Muscle layer of duodenum (tissue), 2 donors: Measurements from ENCODE around the gene CLK4.

Source experiments
- H3K27ac ChIP-seq: one replicate; pipeline ENCODE4 v1.7.0; 2013; ENCODE audit warnings: mild to moderate bottlenecking, low read length
- H3K27me3 ChIP-seq: one replicate; pipeline ENCODE4 v1.7.0; 2013; ENCODE audit warnings: low read depth, mild to moderate bottlenecking, control low read depth, low read length
- H3K36me3 ChIP-seq, 2 donors: one replicate each; pipeline ENCODE4 v1.7.0; 2013; ENCODE audit warnings: low read length in 2 of 2, control low read depth in 1 of 2, mild to moderate bottlenecking in 1 of 2; ENCODE audit not compliant: insufficient read depth in 2 of 2, control insufficient read depth in 1 of 2
- H3K4me1 ChIP-seq, 2 donors: one replicate each; pipeline ENCODE4 v1.7.0; 2013; ENCODE audit warnings: low read length in 2 of 2, mild to moderate bottlenecking in 2 of 2, control low read depth in 1 of 2, moderate library complexity in 1 of 2; ENCODE audit not compliant: insufficient read depth in 2 of 2, control insufficient read depth in 1 of 2
- H3K4me3 ChIP-seq, 2 donors: one replicate each; pipeline ENCODE4 v1.7.0; 2013; ENCODE audit warnings: low read length in 2 of 2, low read depth in 1 of 2, mild to moderate bottlenecking in 1 of 2
- H3K9me3 ChIP-seq, 2 donors: one replicate each; pipeline ENCODE4 v1.7.0; 2013; ENCODE audit warnings: low read length in 2 of 2, control low read depth in 1 of 2, mild to moderate bottlenecking in 1 of 2; ENCODE audit not compliant: control insufficient read depth in 1 of 2
- donor health status: healthy.

CLK4 gene

DNA sequence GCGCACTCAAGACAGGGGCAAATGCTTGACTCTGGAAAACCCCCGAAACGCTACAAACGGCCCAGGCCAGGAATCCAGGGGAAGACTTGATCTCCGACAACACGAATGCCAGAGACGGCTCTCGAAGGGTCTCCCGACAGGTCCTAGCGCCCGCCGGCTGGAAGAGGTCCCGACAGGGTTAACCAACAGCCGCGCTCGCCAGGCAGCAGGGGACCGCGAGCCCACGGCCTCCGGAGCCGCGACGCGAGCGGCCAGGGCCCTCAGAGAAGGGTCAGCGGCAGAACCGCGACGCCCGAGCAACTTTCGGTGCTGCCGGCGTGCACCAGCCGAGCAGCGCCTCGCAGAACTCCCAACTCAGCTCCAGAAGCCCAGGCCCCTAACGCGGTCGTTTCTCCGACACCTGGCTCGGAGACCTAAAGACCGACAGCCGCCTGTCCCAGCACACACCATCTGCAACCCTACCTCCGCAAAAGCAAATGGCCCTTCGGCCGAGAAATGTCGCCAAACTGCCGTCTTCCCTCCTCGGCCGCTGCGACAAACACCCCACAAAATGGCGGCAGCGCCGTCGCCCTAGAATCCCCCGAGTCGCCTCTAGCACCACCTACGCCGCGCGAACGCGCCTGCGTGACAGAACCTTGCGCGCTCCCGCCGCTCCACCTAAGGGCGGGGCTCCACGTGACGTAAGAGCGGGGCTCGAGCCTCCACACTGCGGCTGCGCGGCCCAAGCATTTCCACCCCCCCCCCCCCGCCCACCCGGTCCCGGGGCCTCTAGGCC is at the start of gene CLK4:
Gene CLK4 (minus strand): TSS at position 567 of the 775 bp plus-strand sequence. CDS start 3,634 bp downstream, outside the sequence.
- peak within 1 kb of the TSS; percentile 96 to 97 for H3K4me3 ChIP-seq
- H3K27ac ChIP-seq: peak within 1 kb of the TSS; percentile 92
- H3K36me3 ChIP-seq: peaks cover 12% of the 10 kb centered on the region in 2 donors
- H3K9me3 ChIP-seq: no peaks in the 10 kb centered on the region
- no peaks in the 10 kb centered on the region for H3K27me3 ChIP-seq
- H3K4me1 ChIP-seq: peaks cover 9 to 28% of the 10 kb centered on the region in 2 donors

DNA sequence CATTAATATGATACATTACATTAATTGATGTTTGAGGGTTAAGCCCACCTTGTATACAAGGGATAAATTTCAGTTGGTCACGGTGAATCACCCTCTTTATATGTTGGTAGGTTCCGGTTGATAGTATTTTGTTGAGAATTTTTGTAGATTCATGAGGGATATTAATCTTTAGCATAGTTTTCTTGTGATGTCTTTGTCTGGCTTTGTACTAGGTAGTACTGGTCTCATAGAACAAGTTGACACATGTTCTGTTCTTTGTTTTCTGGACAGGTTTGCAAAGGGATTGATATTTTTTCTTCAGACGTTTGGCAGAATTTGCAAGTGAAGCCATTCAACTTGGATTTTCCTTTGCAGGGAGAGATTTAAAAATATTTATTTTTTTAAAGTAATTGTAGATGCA is 49.1 kb upstream of the CLK4 start:
- no peak overlapping the region for H3K4me3 ChIP-seq
- no peaks in the 10 kb centered on the region for H3K9me3 ChIP-seq
- H3K4me1 ChIP-seq: no peaks in the 10 kb centered on the region
- H3K27ac ChIP-seq: no peak overlapping the region
- no peaks in the 10 kb centered on the region for H3K36me3 ChIP-seq
- H3K27me3 ChIP-seq: no peaks in the 10 kb centered on the region

DNA sequence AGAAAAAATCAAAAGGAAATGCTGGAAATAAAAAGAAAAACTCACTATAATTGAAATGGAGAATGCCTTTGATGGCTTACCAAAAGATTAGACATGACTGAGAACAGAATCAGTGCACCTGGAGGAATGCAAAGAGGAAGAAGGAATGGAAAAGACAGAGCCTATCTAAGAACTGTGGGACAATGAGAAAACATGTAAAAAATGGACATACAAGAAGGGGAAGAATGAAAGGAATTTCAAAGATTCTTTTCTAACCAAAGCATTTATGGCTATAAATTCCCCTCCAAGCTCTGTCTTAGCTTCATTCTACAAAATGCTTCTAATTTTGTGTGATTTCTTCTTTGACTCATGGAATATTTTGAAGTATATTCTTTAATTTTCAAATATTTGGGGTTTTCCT is 47.5 kb upstream of the CLK4 start:
- Histone ChIP-seq H3K27me3 (no peaks in the 10 kb centered on the region), H3K4me3 (no peak overlapping the region), H3K27ac (no peak overlapping the region)

DNA sequence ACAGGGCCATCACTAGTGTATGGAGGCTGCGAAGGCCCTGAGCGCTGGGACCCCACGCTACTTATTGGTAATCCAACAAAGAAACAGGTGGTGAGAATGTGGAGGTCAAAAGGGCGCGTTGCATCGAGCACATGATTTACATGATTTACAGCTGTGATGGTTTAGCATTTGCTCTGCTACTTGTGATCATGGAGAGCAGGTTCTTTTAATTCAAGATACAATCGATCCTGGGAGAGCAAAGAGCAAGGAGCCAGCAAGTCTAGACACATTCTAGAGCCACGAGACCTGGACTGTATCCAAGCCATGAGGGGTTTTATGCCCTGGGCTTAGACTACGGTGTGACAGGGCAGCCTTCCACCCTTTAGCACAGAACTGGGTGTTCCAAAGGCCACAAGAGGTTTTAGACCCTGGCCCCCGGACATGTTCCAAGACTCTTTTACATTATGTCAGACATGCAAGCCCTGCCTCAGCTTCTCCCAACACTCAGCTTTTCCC is 47.0 kb upstream of the CLK4 start:
- no peaks in the 10 kb centered on the region for H3K27me3 ChIP-seq
- no peak overlapping the region for H3K4me3 ChIP-seq
- no peak overlapping the region for H3K27ac ChIP-seq
- no peaks in the 10 kb centered on the region for H3K4me1 ChIP-seq
- no peaks in the 10 kb centered on the region for H3K9me3 ChIP-seq
- no peaks in the 10 kb centered on the region for H3K36me3 ChIP-seq

More for the DNA sequence above, 47.5 kb upstream of the CLK4 start:
- no peaks in the 10 kb centered on the region for H3K4me1 ChIP-seq
- no peaks in the 10 kb centered on the region for H3K36me3 ChIP-seq
- H3K9me3 ChIP-seq: no peaks in the 10 kb centered on the region

DNA sequence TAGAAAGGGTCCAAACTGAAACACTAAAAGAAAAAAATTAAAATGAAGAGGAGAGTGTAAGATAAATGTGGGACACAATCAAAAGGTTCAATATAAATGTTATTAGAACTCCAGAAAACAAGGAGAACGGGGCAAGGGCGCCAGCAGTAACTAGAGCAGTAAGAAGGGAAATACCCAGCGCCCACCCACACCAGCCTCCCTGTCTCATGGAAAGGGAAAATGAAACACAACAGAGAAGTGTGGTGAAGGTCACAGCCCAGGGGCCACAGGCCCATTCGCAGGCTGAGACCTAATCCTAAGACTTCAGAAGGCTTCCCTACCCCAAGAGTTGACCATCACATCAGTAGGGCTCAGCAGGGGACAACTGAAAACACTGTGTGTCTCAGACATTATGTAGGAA is 45.8 kb upstream of the CLK4 start:
- no peaks in the 10 kb centered on the region for H3K9me3 ChIP-seq
- no peak overlapping the region for H3K4me3 ChIP-seq
- no peaks in the 10 kb centered on the region for H3K27me3 ChIP-seq
- H3K27ac ChIP-seq: no peak overlapping the region
- no peaks in the 10 kb centered on the region for H3K4me1 ChIP-seq
- no peaks in the 10 kb centered on the region for H3K36me3 ChIP-seq

DNA sequence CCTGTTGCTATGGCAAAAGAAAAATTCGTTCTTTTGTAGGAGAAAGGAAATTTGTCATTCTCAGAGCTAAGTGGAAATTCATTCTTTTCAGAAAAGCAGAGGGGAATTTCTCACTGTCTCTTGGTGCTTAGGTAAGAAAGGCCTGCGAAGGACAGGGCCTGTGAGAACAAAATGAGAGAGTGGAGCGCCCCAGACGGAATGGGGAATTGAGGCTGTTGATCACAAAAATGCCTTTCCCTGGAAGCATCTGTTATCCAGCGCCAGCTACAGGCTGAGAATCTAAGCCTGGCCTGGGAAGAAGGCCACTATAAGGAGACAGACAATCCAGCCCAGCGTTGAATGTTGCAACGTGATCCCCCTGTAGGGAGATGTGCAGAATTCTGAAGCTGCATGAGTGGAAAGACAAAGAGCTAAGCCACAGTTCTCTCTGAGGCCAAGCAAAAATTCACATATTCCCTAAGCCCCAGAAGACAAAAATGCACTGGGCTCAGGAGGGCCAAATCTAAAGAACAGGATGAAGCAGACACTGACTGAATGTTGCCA is 44.8 kb upstream of the CLK4 start:
- Histone ChIP-seq H3K4me3 (no peak overlapping the region), H3K4me1 (no peaks in the 10 kb centered on the region), H3K27me3 (no peaks in the 10 kb centered on the region), H3K27ac (no peak overlapping the region), H3K9me3 (no peaks in the 10 kb centered on the region), H3K36me3 (no peaks in the 10 kb centered on the region)

DNA sequence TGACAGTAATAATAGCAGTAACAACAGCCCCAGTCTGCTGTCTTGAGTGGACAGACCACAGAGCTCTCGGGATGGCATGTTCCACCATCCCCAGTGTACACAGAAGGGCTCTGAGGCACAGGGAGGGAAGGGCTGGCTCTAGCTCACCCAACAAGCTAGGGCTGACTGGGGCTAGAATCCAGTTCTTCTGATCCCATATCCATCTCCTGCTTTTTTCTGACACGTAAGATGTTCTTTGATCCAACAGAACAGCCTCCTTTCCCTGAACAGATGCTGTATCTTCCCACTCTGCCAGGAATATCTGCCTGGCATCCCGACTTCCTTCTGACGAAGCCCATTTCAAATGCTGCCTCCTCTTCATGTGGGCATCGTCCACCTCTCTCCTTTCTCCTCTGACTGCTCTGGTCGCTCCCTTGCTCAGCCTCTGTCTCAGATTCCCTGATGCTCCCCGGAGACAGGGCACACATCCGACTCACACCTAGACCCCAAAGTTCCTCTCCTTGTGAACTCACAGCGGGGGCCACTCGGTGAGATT is 43.6 kb upstream of the CLK4 start:
- H3K36me3 ChIP-seq: no peaks in the 10 kb centered on the region
- no peak overlapping the region for H3K27ac ChIP-seq
- no peaks in the 10 kb centered on the region for H3K4me1 ChIP-seq
- no peaks in the 10 kb centered on the region for H3K27me3 ChIP-seq
- H3K9me3 ChIP-seq: no peaks in the 10 kb centered on the region
- H3K4me3 ChIP-seq: no peak overlapping the region

DNA sequence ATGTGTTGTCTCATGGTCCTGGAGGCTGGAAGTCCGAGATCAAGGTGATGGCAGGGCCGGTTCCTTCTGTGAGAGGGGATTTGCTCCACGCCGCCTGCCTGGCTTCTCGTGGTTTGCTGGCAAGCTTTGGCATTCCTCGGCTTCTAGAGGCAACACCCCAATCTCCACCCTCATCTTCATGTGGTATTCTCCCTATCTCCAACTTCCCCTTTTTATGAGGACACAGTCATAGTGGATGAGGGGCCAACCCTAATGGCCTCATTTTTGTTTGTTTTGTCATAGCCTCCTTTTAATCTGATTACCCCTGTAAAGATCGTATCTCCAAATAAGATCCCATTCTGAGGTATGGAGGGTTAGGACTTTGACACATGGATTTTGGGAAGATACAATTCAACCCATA is 41.7 kb upstream of the CLK4 start:
- H3K27me3 ChIP-seq: no peaks in the 10 kb centered on the region
- H3K36me3 ChIP-seq: no peaks in the 10 kb centered on the region

DNA sequence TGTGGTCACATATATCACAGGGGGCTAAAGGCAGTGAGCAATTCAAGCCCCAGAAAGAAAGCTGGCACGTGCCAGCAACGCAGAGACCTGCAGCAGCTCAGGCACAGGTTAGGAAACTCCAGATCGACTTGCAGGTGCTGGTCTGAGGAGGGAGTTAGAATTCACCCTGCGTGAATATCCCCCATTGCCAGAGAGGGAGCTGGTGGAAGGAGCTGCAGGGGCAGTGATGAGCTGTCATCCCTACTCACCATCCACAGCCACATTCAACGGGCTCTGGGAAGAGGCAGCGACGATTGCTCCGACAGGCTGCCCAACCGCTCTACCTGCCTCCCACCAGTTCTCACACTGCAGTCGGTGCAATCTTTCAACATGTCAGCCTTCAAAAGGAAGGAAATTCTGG is 40.8 kb upstream of the CLK4 start:
- no peaks in the 10 kb centered on the region for H3K4me1 ChIP-seq
- no peaks in the 10 kb centered on the region for H3K36me3 ChIP-seq
- H3K27me3 ChIP-seq: no peaks in the 10 kb centered on the region
- H3K9me3 ChIP-seq: no peaks in the 10 kb centered on the region
- no peak overlapping the region for H3K27ac ChIP-seq
- H3K4me3 ChIP-seq: no peak overlapping the region

More for the DNA sequence above, 41.7 kb upstream of the CLK4 start:
- Histone ChIP-seq H3K4me1 (no peaks in the 10 kb centered on the region), H3K27ac (no peak overlapping the region), H3K4me3 (no peak overlapping the region), H3K9me3 (no peaks in the 10 kb centered on the region)

DNA sequence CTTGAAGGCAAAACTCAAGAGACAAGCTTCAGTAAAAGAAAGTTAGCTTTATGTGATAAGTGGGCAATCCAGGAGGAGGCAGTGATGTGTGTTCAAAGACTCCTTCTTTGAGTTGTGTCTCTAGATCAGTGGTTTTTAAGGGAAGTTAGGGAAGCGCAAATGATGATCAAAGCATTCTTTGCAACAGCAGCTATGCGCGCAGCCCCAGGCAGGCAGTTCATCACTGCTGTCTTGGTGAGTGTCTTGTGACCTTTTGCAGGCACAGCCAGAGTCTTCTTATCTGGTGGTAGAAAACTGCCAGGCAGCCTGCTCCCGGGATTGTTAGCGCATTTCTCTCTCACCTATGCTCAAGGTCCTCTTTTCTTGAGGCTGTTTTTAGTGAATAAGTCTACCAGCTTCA is 40.3 kb upstream of the CLK4 start:
- H3K36me3 ChIP-seq: no peaks in the 10 kb centered on the region
- H3K9me3 ChIP-seq: no peaks in the 10 kb centered on the region
- no peaks in the 10 kb centered on the region for H3K4me1 ChIP-seq
- no peak overlapping the region for H3K4me3 ChIP-seq
- H3K27me3 ChIP-seq: no peaks in the 10 kb centered on the region
- H3K27ac ChIP-seq: no peak overlapping the region

DNA sequence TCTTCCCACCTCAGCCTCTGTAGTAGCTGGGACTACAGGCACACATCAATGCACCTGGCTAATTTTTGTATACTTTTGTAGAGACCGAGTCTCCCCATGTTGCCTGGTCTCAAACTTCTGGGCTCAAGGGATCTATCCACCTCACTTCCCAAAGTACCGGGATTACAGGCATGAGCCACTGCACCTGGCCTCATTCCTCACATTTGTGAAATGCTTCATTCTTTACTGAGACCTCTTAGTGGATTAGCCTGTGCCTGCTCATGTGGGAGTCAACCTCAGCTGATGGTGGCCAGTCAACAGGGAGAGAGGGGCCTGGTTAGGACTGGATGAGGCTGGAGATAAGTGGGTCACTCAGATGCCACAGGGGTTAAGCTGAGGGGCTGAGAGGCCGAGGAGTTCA is 37.3 kb upstream of the CLK4 start:
- Histone ChIP-seq H3K9me3 (no peaks in the 10 kb centered on the region), H3K4me3 (no peak overlapping the region), H3K4me1 (no peaks in the 10 kb centered on the region), H3K36me3 (no peaks in the 10 kb centered on the region), H3K27me3 (no peaks in the 10 kb centered on the region), H3K27ac (no peak overlapping the region)
